GM19324 (cell line): Measurements from ENCODE around the gene RARA.

Source experiments
- ATAC-seq: cut with Tn5 transposase; IDR thresholded peaks from one replicate; pipeline ENCODE4 v1.9.1; 2021; ENCODE audit warnings: mild to moderate bottlenecking, moderate library complexity; ENCODE audit not compliant: unreplicated experiment, low FRiP score

The RARA gene

GRCh38 chr17:40341808-40342503 lies 33.0 kb downstream of the RARA start:
- ATAC-seq, result no peak

GRCh38 chr17:40342504-40343218 lies 33.7 kb downstream of the RARA start:
- no peak for ATAC-seq

- no peak for ATAC-seq
Observed at GRCh38 chr17:40343219-40344119, 34.5 kb downstream of the RARA start.

- ATAC-seq, result no peak
Observed at GRCh38 chr17:40344421-40345160, 35.6 kb downstream of the RARA start.

- no peak for ATAC-seq
Observed at GRCh38 chr17:40345161-40345993, 36.4 kb downstream of the RARA start.

- ATAC-seq, result no peak
Observed at GRCh38 chr17:40345994-40346764, 37.2 kb downstream of the RARA start.

- no peak for ATAC-seq
Observed at GRCh38 chr17:40346765-40347158, 37.8 kb downstream of the RARA start.

GRCh38 chr17:40347319-40348135 lies 38.5 kb downstream of the RARA start:
- no peak for ATAC-seq

GRCh38 chr17:40348136-40348504 lies 39.1 kb downstream of the RARA start:
- ATAC-seq, result no peak

GRCh38 chr17:40348562-40349476 lies 39.8 kb downstream of the RARA start:
- ATAC-seq, result no peak

GRCh38 chr17:40349477-40349894 lies 40.5 kb downstream of the RARA start:
- no peak for ATAC-seq

- no peak for ATAC-seq
Observed at GRCh38 chr17:40349895-40350688, 41.1 kb downstream of the RARA start.

- ATAC-seq, result no peak
Observed at GRCh38 chr17:40350689-40351358, 41.8 kb downstream of the RARA start.

- ATAC-seq, result no peak
Observed at GRCh38 chr17:40351359-40352236, 42.6 kb downstream of the RARA start.
